ENCODE measurements around the gene PARD6B. TPM values are rescaled to one million over a fixed set of nuclear protein-coding genes. Genes with fewer than 3 reads are reported as not detected.
A peak's percentile ranks its signal among the peaks of the same experiment; 100 is the strongest.

The PARD6B gene
- total and polyA plus RNA-seq, 2 of the 13 experiments (the other 11 are each of a cell fraction or from before 2014, with no cell fraction given) = 6.9 to 22.2 TPM

DNA sequence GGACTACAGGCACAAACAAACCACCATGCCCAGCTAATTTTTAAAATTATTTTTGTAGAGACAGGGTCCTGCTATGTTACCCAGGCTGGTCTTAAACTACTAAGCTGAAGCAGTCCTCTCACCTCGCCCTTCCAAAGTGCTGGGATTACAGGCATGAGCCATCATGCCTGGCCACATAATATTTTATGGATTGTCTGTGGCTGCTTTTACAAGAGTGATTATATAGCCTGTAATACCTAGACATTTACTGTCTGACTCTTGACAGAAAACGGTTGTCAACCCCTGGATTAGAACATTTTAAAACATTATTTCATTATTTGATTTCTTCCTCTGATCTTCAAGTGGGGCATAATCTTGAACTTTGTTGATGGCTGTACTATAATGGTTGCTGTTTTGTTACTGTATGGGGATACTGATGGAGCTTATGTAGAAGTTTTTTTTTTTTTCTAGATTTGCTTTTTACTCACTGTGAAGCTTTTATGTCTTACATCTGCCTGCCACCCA lies 14.3 kb downstream of the PARD6B start:
- no peak for FAIRE-seq
- Histone ChIP-seq H3K4me1 (ENCODE audit: insufficient read depth, low read length) (peaks cover 80% of the 10 kb centered on the region), H3K9ac (ENCODE audit: insufficient read depth, low read depth, low read length) (peak overlapping the region; percentile 32; the same call in 1 of the 2 replicates), H2AFZ (ENCODE audit: low read length) (no peak overlapping the region), H3K27ac (ENCODE audit: extremely low read length, insufficient read depth, low read length) (peak overlapping the region; percentile 78), H3K9me3 (ENCODE audit: low read length) (no peaks in the 10 kb centered on the region), H3K79me2 (ENCODE audit: insufficient read depth, low read length) (peaks cover 56% of the 10 kb centered on the region), H3K36me3 (replicated peaks in 1 of 2; ENCODE audit: control insufficient read depth in 1 of 2, insufficient read depth in 2 of 2, low read length in 2 of 2) (peaks cover 4 to 25% of the 10 kb centered on the region in 2 experiments; a peak in 4 of 5 replicates), H3K4me2 (ENCODE audit: low read depth, low read length) (peak overlapping the region; percentile 50), H3K4me3 (replicated peaks in 1 of 3; ENCODE audit: insufficient read depth in 1 of 3, low read depth in 2 of 3, low read length in 3 of 3) (no peak overlapping the region), H4K20me1 (ENCODE audit: insufficient read depth, low read length) (no peaks in the 10 kb centered on the region), H3K27me3 (ENCODE audit: control insufficient read depth in 1 of 2, insufficient read depth in 2 of 2, low read length in 2 of 2) (no peaks in the 10 kb centered on the region)
- in situ Hi-C loops (cut with HindIII; ENCODE audit: extremely low pct_ligation_motif_present, low pct_unique_long_range_greater_than_20kb) = loop anchor here (25.0 kb wide), 1 partner anchor 108 kb away; no protein-coding TSS in a partner anchor
- BruUV-seq (replicated peaks) = no TSS peak
- 72% methylated on average over 2 of the region's 2 CpGs for WGBS (ENCODE audit: low lambda C conversion rate)
- CTCF ChIA-PET (ENCODE audit: low intra/inter-chr PET ratio, low total read pairs) = interaction anchor here (1.7 kb wide), 1 partner anchor 15 kb away, joined by 4 read pairs; the partner anchor contains the start of gene PARD6B
- no peak for DNase-seq (ENCODE audit: low spot score)
- POLR2A ChIA-PET = interaction anchor here (0.7 to 5.0 kb wide), 13 partner anchors 8 to 153 kb away, joined by 3 to 65 read pairs (median 4); partner anchors contain the start of gene PARD6B
- ATAC-seq = no peak
- intact Hi-C loops (cut with micrococcal nuclease; ENCODE audit: unreplicated experiment) = loop anchor here (1.0 to 2.0 kb wide), 2 partner anchors 15 to 119 kb away; partner anchors contain the start of gene PARD6B
- TF ChIP-seq GTF3A (CRISPR knock-in tag; conservative IDR thresholded peaks at IDR 0.05) (no peak), PHF21A (CRISPR knock-in tag; IDR thresholded peaks at IDR 0.05) (no peak), SMAD1 (CRISPR knock-in tag; IDR thresholded peaks at IDR 0.05; ENCODE audit: borderline replicate concordance, low read depth) (no peak), ZSCAN30 (CRISPR knock-in tag; IDR thresholded peaks at IDR 0.05) (peak; percentile 14; the same call in 1 of the 2 replicates), MTF2 (CRISPR knock-in tag; IDR thresholded peaks at IDR 0.05; ENCODE audit: borderline replicate concordance) (no peak), NFIB (CRISPR knock-in tag; IDR thresholded peaks at IDR 0.05; ENCODE audit: borderline replicate concordance) (no peak), WIZ (CRISPR knock-in tag; IDR thresholded peaks at IDR 0.05) (no peak), CAMTA2 (CRISPR knock-in tag; IDR thresholded peaks at IDR 0.05; ENCODE audit: borderline replicate concordance) (no peak), ZNF577 (CRISPR knock-in tag; IDR thresholded peaks at IDR 0.05; ENCODE audit: borderline replicate concordance, low read depth) (no peak), ZBTB3 (CRISPR knock-in tag; IDR thresholded peaks at IDR 0.05; ENCODE audit: borderline replicate concordance, low read depth) (no peak)
- TF ChIP-seq, protein P1, sequence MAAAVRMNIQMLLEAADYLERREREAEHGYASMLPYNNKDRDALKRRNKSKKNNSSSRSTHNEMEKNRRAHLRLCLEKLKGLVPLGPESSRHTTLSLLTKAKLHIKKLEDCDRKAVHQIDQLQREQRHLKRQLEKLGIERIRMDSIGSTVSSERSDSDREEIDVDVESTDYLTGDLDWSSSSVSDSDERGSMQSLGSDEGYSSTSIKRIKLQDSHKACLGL (CRISPR knock-in tag; IDR thresholded peaks at IDR 0.05) = no peak
- TF ChIP-seq, protein P2, sequence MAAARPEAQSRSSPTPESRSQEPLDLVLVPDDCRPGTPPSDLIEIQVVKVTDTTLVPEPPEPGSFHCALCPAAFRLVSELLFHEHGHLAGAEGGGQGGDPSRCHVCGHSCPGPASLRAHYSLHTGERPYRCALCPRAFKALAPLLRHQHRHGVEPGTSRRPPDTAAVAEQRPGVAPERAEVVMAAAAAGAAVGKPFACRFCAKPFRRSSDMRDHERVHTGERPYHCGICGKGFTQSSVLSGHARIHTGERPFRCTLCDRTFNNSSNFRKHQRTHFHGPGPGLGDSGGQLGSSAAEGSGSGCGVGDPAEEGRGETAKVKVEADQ (CRISPR knock-in tag; IDR thresholded peaks at IDR 0.05; ENCODE audit: borderline replicate concordance) = 0 out of 2 replicates have a peak, but pooled peaks have one; percentile 20
- TF ChIP-seq, protein P3, sequence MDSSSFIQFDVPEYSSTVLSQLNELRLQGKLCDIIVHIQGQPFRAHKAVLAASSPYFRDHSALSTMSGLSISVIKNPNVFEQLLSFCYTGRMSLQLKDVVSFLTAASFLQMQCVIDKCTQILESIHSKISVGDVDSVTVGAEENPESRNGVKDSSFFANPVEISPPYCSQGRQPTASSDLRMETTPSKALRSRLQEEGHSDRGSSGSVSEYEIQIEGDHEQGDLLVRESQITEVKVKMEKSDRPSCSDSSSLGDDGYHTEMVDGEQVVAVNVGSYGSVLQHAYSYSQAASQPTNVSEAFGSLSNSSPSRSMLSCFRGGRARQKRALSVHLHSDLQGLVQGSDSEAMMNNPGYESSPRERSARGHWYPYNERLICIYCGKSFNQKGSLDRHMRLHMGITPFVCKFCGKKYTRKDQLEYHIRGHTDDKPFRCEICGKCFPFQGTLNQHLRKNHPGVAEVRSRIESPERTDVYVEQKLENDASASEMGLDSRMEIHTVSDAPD (CRISPR knock-in tag; IDR thresholded peaks at IDR 0.05) = no peak
- TF ChIP-seq, protein P4, sequence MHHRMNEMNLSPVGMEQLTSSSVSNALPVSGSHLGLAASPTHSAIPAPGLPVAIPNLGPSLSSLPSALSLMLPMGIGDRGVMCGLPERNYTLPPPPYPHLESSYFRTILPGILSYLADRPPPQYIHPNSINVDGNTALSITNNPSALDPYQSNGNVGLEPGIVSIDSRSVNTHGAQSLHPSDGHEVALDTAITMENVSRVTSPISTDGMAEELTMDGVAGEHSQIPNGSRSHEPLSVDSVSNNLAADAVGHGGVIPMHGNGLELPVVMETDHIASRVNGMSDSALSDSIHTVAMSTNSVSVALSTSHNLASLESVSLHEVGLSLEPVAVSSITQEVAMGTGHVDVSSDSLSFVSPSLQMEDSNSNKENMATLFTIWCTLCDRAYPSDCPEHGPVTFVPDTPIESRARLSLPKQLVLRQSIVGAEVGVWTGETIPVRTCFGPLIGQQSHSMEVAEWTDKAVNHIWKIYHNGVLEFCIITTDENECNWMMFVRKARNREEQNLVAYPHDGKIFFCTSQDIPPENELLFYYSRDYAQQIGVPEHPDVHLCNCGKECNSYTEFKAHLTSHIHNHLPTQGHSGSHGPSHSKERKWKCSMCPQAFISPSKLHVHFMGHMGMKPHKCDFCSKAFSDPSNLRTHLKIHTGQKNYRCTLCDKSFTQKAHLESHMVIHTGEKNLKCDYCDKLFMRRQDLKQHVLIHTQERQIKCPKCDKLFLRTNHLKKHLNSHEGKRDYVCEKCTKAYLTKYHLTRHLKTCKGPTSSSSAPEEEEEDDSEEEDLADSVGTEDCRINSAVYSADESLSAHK (CRISPR knock-in tag; IDR thresholded peaks at IDR 0.05; ENCODE audit: borderline replicate concordance) = no peak
- TF ChIP-seq, protein P5, sequence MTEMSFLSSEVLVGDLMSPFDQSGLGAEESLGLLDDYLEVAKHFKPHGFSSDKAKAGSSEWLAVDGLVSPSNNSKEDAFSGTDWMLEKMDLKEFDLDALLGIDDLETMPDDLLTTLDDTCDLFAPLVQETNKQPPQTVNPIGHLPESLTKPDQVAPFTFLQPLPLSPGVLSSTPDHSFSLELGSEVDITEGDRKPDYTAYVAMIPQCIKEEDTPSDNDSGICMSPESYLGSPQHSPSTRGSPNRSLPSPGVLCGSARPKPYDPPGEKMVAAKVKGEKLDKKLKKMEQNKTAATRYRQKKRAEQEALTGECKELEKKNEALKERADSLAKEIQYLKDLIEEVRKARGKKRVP (CRISPR knock-in tag; IDR thresholded peaks at IDR 0.05) = no peak

Data from HepG2 (cell line).